Neural progenitor cell (in vitro differentiated cells): ENCODE measurements around the gene MICAL2.

ENCODE experiments used
- CTCF ChIP-seq: fragments of 200-600 bp; sonication (generic); IDR thresholded peaks from 2 replicates; pipeline ENCODE4 v1.5.1; 2017; ENCODE audit warnings: antibody characterized with exemption, mild to moderate bottlenecking
- EZH2 ChIP-seq: fragments of 200-600 bp; sonication (generic); IDR thresholded peaks from 2 replicates; pipeline ENCODE4 v1.6.1; 2017; ENCODE audit warnings: antibody characterized with exemption, mild to moderate bottlenecking, moderate library complexity

- TF ChIP-seq CTCF (no peak), EZH2 (no peak)
Measured at GRCh38 chr11:12079726-12080556, 30.4 kb upstream of the MICAL2 start.
